ENCODE data around the gene EIF4A3.

EIF4A3 gene

DNA sequence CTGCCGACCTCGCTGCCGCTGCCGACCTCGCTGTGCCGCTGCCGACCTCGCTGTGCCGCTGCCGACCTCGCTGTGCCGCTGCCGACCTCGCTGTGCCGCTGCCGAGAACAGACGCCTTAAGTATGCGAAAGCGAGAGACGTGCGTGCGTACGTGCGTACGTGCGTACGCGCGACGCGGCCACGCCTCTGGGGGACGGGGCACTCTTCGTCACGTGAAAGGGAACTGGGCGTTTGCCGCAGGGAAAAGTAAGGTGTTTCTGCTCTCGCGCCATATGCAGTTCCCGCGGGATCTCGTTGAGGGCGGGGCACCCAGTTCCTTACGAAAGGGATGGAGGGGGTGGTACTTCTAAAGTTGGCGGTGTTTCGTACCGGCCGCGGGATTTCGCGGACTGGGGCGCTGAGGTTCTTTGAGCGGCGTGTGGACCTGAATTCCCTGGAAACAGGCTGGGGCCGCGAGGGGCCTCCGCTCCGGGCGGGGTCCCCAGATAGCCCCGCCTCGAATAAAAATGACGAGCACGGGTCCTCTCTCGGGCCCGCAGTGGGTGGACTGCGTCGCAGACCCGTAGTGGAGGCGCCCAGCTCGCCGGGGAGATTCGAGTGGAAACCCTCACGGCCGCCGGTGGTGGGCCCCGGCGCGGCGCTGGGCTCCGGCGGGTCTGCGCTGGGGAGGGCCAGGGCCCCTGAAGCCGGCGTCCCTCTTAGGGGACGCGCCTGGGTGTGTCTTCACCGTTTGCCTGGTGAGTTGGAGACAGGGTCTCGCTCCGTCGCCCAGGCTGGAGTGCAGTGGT is at the start of gene EIF4A3:
EIF4A3 (minus strand) TSS at position 94 of the 788 bp plus-strand sequence. CDS start 167 bp downstream, outside the sequence.
- DNase-seq (ENCODE audit: low spot score) (peak; percentile 100), FAIRE-seq (peak; percentile 100)

DNA sequence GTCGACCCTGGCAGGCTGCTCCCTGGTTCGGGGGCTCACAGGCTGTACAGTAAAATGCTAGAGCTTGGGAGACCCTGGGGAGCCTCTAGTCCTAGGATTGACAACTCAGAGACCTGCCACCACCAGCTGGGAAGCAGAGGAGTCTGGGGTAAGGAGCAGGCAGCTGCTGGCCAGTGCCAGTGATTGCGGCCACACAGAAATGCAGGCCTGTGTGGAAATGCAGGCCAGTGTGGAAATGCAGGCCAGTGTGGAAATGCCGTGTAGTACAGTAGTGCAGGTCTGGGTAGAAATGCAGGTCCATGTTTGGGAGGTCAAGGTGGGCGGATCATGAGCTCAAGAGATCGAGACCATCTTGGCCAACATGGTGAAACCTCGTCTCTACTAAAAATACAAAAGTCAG is 49.7 kb upstream of the EIF4A3 start:
- peak; percentile 62 for FAIRE-seq
- no peak for DNase-seq (ENCODE audit: low spot score)

DNA sequence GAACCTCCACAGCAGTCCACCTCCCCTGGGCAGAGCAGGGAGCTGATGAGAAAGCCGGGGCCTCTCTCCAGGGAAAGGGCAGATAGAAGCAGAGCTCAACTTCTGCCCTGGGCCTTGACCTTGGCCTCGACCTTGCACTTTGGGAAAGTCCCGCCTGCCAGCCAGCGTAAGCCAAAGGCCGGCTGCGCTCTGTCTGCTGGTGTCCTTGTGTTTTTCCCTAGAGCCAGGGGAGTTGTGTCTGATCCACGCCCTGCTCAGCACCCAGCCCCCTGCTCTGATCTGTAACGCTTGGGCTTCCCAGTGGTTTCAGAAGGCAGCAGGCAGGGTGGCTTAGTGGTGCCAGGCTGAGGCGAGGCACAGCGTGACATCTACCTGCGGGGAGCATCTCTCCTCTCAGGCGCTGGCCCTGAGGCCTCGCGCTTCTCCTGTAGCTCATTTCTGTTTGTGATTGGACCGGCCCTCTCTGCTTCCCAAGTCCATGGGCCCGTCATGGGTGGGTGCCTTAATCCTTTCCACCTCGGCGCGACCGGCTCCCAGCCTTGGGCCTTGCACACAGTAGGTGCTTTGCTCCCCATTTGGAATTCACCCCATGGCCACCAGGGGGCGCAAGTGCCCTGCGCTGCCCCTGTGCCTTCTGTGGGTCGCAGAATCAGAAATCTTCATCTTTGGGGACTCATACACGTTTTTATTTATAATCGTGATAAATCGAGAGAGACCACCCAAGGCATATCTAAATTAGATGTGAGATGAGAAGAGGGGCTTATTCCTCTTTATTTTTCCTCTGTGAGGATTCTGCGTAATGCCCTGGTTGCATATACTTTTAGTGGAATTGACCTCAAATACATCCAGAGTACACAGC is 49.0 kb upstream of the EIF4A3 start:
- DNase-seq (ENCODE audit: low spot score) (peak; percentile 49), FAIRE-seq (peak; percentile 56)

DNA sequence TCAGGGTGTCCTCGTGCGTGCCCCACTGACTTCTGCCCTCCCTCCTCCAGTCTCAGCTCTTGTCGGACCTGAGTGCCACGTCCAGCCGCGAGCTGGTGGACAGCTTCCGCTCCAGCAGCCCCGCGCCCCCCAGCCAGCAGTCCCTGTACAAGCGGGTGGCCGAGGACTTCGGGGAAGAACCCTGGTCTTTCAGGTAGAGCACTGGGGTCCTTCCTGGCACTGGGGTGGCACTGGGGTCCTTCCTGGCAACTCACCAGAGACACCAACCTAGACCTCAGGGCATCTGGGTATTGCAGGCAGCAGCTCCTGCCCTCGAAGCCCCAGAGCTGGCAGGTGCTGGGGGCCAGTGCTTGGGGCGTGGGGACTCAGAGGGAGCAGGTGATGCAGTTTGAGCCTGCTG is 48.2 kb upstream of the EIF4A3 start:
- no peak for FAIRE-seq

DNA sequence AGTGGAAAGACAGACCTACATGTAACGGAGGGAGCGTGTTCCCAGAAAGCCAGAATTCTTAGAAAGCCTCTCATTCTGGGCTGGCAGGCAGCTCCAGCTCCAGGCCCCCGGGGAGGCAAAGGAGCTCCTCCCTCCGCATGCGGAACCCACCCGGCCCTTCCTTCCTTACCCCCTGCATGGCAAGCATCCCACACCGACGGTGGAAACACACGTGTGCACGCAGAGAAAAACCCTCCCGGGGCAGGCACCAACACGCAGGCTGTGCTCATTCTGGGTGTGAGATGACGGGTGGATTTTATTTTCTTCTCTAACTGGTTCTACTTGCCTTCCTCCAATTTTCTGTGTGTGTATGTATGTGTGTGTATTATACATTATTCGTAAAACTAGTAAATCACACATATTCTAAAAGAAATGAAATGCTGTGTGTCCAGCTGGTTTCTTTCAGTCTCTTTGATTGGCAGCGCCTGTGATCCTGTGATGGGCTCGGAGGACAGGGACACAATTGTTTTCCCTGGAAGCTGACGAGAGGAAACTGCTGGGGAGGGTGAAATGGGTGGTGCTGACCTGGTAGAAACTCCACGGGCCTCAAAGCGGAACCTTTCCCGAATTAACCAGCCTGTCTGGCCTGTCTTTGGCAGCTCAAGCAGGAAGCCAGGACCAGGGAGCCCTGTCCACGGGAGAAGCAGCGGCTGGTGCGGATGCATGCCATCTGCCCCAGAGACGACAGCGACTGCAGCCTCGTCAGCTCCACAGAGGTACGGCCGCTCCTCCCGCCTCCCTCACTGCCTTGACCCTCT is 45.1 kb upstream of the EIF4A3 start:
- FAIRE-seq = no peak

More for the DNA sequence above, 48.2 kb upstream of the EIF4A3 start:
- DNase-seq (ENCODE audit: low spot score) = no peak

DNA sequence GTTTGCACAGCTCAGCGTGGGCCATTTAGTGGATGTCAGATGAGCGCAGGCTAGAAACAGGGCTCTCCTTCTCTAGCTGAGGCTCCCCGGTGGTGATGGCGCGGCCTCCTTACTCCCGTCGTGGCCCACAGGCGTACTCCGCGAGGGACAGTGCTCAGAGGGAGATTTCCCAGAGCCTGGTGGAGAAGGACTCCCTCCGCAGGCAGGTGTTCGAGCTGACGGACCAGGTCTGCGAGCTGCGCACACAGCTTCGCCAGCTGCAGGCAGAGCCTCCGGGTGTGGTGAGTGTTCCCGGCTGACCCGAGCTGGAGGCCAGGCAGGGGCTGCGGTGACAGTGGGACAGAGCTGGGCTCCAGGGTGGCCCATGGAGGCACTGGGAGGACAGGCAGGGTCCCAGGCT is 44.3 kb upstream of the EIF4A3 start:
- peak; percentile 80 for FAIRE-seq
- DNase-seq (ENCODE audit: low spot score) = no peak

More for the DNA sequence above, 45.1 kb upstream of the EIF4A3 start:
- DNase-seq (ENCODE audit: low spot score) = no peak

DNA sequence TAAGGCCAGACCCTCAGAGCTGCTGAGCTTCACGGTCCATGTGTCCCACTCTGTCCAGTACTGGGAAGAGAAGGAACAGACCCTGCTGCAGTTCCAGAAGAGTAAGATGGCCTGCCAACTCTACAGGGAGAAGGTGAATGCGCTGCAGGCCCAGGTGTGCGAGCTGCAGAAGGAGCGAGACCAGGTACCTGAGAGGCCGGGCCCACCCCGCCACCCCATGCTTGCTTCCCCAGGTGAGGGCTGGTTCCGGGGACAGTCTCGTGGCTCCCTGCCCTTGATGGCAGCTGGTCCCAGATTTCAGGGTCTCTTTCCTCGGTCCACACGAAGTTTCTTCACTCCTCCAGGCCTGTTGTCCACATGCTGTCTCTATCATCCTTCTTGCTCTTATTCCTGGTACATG is 43.8 kb upstream of the EIF4A3 start:
- FAIRE-seq = no peak
- no peak for DNase-seq (ENCODE audit: low spot score)

DNA sequence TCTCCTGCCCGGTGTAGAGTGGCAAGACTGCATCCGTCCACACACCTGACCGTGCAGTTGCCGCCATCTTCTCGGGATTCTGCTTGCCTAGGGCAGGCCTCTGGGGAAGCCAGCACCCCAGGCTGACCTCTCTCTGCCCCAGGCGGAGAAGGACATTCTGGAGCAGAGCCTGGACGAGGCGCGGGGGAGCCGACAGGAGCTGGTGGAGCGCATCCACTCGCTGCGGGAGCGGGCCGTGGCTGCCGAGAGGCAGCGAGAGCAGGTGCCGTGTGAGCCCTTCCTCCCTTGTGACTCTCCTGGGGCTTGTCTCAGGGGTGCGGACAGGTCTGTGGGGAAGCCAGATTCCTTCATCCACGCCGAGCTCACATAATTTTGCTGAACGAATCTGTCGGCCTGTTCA is 42.7 kb upstream of the EIF4A3 start:
- no peak for DNase-seq (ENCODE audit: low spot score)
- FAIRE-seq = no peak

DNA sequence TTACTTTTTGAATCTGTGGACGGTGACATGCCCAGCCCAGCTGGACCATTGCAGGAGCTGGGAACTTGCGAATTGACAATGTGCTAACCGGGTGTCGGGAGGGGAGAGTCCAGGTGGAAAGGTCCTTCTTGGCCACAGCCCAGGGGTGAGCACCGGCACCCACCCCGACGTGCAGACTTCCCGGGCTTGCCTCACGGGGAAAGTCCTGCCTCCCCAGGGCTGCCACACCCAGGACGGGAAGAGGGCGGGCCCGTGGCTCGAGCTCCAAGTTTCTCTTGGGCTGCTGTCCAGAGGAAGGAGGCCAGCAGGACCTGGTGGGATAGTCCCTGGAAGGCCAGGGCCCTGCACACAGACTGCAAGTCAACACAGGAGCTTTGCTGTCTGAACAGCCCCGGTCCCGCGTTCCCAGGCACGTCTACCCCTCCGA is 40.6 kb upstream of the EIF4A3 start:
- DNase-seq (ENCODE audit: low spot score) = peak; percentile 85
- FAIRE-seq = no peak

DNA sequence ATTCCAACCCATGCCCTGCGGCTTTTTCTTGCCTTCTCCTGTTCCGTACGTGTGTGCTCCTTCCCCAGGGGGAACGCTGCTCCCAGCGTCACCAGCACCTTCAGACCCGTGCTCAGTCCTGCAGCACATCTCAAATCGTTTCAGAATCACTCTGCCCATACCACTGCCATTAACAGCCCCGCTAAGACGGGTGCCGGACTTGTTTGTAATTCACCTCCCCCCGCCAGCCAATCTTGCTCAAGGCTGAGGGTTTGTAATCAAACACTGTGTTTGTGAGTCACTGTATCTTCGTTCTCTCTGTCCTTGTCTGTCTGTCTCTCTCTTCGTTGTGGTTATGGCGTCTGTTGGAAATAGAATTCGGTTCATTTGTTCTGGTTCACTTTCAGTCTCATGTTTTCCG is 40.2 kb upstream of the EIF4A3 start:
- peak; percentile 50 for DNase-seq (ENCODE audit: low spot score)
- peak; percentile 92 for FAIRE-seq

DNA sequence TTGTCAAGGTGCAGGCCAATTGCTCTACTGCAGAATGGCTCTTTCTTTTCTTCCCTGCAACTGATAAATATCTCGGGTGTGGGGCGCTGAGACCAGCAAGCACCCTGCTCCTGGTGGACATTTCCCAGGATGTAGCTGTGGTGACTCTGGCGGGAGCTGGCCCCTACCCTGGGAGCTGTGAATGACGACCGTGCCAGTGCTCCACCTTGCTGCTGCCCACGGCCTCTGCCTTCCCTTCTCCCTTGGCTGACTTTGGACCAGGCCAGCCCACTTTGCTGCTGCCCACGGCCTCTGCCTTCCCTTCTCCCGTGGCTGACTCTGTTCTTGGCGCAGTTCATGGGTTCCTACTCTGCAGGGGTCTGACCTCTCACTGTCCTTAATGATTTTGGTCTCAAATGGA is 39.0 kb upstream of the EIF4A3 start:
- no peak for FAIRE-seq
- no peak for DNase-seq (ENCODE audit: low spot score)

DNA sequence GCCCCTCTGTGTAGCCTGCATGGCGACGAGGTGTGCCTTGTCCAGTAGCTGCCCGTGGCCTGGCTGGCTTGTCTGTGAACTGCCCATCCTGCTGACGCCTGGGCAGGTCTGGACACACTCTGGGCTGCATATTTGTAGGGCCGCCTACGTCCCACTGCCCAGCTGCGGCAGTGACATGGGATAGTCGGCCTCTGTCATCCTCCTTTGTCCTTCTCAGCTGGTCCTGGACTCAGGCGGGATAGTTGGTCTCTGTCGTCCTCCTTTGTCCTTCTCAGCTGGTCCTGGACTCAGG is 37.4 kb upstream of the EIF4A3 start:
- FAIRE-seq = no peak
- DNase-seq (ENCODE audit: low spot score) = no peak

DNA sequence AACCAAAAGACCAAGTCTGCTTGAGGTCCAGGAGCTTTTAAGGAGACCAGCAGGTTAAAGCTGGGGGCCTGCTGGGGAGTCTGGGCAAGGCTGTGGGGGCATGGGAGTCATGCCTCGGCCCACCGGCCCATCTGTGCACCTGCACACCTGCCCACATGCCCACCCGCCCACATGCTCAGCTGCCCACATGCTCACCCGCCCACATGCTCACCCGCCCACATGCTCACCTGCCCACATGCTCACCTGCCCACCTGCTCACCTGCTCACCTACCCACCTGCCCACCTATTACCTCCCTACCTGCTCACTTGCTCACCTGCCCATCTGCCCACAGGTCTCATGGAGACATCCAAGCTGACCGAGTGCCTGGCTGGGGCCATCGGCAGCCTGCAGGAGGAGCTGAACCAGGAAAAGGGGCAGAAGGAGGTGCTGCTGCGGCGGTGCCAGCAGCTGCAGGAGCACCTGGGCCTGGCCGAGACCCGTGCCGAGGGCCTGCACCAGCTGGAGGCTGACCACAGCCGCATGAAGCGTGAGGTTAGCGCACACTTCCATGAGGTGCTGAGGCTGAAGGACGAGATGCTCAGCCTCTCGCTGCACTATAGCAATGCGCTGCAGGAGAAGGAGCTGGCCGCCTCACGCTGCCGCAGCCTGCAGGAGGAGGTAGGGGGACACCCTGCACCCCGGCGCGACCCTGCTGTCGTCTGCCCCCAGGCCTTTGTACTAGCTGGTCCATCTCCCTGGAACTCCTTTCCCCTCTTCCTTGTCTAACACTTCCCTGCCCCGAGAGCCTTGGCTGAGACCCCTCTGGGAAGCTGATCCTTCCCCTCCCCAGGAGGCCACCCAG is 36.9 kb upstream of the EIF4A3 start:
- FAIRE-seq (peak; percentile 92), DNase-seq (ENCODE audit: low spot score) (no peak)

DNA sequence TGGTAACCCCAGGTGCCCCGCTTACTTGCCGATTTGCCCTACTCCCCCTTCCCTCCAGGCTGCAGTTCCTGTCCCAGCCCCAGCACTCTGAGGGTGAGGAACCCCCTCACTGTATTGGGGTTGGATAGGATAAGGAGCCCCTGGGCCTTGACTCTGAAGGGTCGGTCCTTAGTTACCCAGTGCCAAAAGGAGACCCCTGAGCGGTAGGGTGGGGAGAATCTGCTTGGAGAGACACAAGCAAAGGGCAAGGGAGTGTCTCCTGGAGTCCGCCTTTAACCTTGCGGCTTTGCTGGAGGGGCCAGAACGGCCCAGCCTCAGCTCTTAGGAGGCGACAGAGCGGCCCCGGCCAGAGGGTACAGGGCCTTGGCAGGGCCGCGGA is 35.9 kb upstream of the EIF4A3 start:
- DNase-seq (ENCODE audit: low spot score) (no peak), FAIRE-seq (no peak)

DNA sequence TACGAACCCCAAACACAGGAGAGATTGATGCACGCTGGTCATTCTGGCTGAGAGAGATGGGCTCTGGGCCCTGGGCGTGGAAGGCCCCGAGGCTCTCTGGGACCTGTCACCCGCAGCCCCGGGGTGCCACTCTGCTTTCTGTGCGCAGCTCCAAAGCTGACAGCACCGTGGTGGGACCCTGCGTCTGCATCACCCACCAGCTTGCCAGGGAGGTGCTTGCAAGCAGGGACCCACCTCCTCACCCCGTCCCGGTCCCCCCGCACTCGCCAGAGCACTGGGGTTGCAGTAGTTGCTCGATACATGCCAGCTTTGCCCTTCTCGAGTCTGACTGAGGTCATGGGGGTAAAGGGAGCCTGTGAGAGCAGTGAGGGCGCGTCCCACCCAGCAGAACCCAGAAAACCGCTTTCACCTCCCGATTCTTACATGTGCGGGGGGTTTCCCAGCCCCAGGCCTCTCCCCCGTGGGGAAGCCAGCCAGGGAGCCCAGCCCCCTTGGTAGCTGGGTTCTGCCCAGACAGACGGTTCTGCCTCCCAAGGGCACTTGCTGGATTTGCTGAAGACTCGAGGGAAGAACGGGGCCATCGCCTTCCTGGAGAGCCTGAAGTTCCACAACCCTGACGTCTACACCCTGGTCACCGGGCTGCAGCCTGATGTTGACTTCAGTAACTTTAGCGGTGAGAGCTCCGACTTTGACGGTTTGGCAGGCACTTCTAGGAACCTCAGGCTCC is 35.4 kb upstream of the EIF4A3 start:
- DNase-seq (ENCODE audit: low spot score) (no peak), FAIRE-seq (no peak)

DNA sequence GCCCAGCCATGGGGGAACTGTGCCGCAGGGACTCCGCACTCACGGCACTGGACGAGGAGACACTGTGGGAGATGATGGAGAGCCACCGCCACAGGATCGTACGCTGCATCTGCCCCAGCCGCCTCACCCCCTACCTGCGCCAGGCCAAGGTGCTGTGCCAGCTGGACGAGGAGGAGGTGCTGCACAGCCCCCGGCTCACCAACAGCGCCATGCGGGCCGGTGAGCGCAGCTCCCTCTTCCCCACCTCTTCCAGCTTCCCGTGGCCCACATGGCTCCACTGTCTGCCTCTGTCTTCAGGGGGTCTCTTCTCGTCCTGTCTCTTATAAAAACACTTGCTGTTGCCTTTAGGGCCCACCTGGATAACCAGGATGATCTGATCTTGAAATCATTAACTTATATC is 34.5 kb upstream of the EIF4A3 start:
- no peak for DNase-seq (ENCODE audit: low spot score)

DNA sequence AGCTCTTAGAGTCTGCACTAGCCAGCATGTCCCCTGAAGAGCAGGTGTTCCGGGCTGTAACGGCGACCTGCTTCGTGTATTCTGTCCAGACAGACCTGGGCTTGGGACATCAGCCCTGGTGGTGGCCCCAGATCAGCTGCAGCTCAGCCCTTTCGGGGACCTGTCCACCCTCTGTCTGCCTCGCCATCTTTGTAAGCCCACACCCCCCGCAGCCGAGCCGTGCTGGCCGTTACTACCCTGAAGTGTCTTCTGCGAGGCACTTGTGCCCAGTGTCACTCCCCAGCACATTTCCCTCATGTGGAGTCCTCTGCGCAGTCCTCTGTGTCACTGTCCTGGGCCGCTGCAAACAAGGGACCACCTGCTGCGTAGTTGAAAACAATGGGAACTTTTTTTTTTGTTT is 33.3 kb upstream of the EIF4A3 start:
- DNase-seq (ENCODE audit: low spot score) (no peak), FAIRE-seq (no peak)

More for the DNA sequence above, 34.5 kb upstream of the EIF4A3 start:
- no peak for FAIRE-seq

DNA sequence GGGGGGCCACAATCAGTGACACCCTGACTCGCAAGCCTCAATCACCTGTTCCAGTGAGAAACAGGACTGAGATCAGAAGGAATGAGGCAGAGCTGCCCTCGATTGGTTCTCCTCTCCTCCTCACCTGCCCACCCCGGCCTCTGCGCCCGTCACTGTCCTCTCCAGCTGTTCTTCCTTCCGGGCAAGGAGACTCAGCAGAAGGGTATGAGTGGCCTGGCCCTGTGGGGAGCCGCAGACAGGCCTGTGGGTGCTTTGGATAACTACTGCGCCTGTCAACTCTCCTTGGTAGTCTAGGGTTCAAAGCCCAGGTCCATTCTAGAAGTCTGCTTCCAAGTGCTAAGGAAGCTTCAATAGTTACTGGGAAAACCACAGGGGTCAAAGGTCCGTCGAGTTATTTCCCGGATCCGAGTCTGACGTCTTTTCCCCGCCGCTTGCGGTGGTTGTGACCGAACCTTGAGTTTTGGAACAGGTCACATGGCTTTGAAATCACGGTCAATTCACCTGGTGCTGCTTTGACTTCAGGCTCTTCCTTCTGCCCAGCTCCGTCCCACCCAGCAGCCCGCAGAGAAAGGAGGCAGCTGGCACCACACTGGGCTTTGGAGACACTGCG is 31.2 kb upstream of the EIF4A3 start:
- DNase-seq (ENCODE audit: low spot score) (no peak), FAIRE-seq (no peak)

DNA sequence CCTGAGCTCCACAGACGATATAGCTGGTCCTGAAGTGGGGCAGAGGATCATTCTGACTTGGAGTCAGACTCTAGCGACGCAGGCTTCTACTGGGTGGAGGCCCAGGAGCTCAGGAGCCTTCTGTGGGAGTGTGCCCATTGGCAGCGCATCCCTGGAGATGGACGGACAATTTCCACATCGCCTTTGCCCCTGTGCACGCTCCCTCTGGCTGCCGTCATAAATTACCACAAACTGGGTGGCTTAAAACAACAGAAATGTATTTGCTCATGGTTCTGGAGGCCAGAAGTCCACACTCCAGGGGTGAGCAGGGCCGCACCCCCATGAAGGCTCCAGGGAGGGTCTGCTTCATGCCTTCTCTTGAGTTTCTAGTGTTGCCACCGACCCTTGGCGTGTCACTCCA is 29.8 kb upstream of the EIF4A3 start:
- DNase-seq (ENCODE audit: low spot score) (no peak), FAIRE-seq (no peak)

DNA sequence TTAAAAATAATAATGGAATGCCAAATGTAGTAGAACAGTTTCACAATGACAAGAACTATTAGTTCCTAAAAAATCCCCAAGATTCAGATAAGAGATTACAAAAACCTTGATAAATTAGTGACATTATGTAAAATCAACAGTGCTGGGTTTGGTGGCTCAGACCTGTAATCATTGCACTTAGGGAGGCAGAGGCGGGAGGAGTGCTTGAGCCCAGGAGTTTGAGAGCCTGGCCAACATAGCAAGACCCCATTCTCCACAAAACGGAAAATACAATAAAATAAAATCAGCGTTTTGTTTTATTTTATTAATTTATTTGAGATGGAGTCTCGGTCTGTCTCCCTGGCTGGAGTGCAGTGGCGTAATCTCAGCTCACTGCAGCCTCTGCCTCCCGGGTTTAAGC is 27.0 kb upstream of the EIF4A3 start:
- no peak for FAIRE-seq
- DNase-seq (ENCODE audit: low spot score) = no peak
